Caki2 (cell line): Measurements from ENCODE around the gene RHOC. TPM values are rescaled to one million over a fixed set of nuclear protein-coding genes. Genes with fewer than 3 reads are reported as not detected.

Experiments used
- DNase-seq: peaks from one replicate; pipeline ENCODE4 v3.0.0-alpha.2; 2015; ENCODE audit warnings: low read depth
- in situ Hi-C: cut with HindIII; loops from 2 replicates; pipeline ENCODE4 v1.10.0; 2016; ENCODE audit warnings: low sequenced_read_pairs, low pct_unique_long_range_greater_than_20kb, mixed read lengths
- total RNA-seq: library from RNA; depleted of rRNA; stranded (reverse); fragments of >200 nt; shearing (Covaris generic); gene quantifications from 2 replicates; pipeline ENCODE4 v1.2.3, GENCODE V29; 2014; ENCODE audit warnings: low replicate concordance

Gene RHOC
- total RNA-seq, 1 experiment from 2014 or later, result 257 TPM

- in situ Hi-C loops, result no loop called here
- DNase-seq, result peak; percentile 85
These were observed 484 bp upstream of the RHOC start for GRCh38 chr1:112707221-112708001.

- DNase-seq, result peak; percentile 96
- in situ Hi-C loops, result no loop called here
These were observed 1.8 kb downstream of the RHOC start for GRCh38 chr1:112704934-112705627.

- in situ Hi-C loops, result no loop called here
These were observed 2.5 kb downstream of the RHOC start for GRCh38 chr1:112704391-112704933.

GRCh38 chr1:112703706-112704105, 3.2 kb downstream of the RHOC start:
- in situ Hi-C loops, result no loop called here
- no peak for DNase-seq

More at GRCh38 chr1:112704391-112704933, 2.5 kb downstream of the RHOC start:
- no peak for DNase-seq

GRCh38 chr1:112702420-112703261, 4.3 kb downstream of the RHOC start:
- in situ Hi-C loops, result no loop called here
- no peak for DNase-seq

- in situ Hi-C loops, result no loop called here
- DNase-seq, result no peak
These were observed 4.9 kb downstream of the RHOC start for GRCh38 chr1:112702067-112702395.

- DNase-seq, result no peak
- in situ Hi-C loops, result no loop called here
These were observed 5.5 kb downstream of the RHOC start for GRCh38 chr1:112701227-112702066.

- peak; percentile 83 for DNase-seq
- in situ Hi-C loops, result no loop called here
These were observed 6.4 kb downstream of the RHOC start for GRCh38 chr1:112700290-112701226.

- in situ Hi-C loops, result no loop called here
These were observed 7.3 kb downstream of the RHOC start for GRCh38 chr1:112699425-112700144.

GRCh38 chr1:112698366-112699310, 8.3 kb downstream of the RHOC start:
- no peak for DNase-seq

More at GRCh38 chr1:112699425-112700144, 7.3 kb downstream of the RHOC start:
- no peak for DNase-seq

GRCh38 chr1:112697781-112698201, 9.1 kb downstream of the RHOC start:
- DNase-seq, result no peak
- in situ Hi-C loops, result no loop called here

More at GRCh38 chr1:112698366-112699310, 8.3 kb downstream of the RHOC start:
- in situ Hi-C loops, result no loop called here

- in situ Hi-C loops, result no loop called here
- DNase-seq, result no peak
These were observed 10.2 kb downstream of the RHOC start for GRCh38 chr1:112696578-112697314.

GRCh38 chr1:112695276-112695675, 11.7 kb downstream of the RHOC start:
- DNase-seq, result no peak
- in situ Hi-C loops, result no loop called here

- in situ Hi-C loops, result no loop called here
- no peak for DNase-seq
These were observed 12.5 kb downstream of the RHOC start for GRCh38 chr1:112694363-112694929.
